Activated CD4-positive, alpha-beta memory T cell treated with anti-CD3 and anti-CD28 coated beads for 36 hours (primary cell): ENCODE results near the gene PC. TPM values are rescaled to one million over a fixed set of nuclear protein-coding genes. Genes with fewer than 3 reads are reported as not detected.
A peak's percentile ranks its signal among the peaks of the same experiment; 100 is the strongest.

Experiments
- CTCF ChIA-PET: fragments of 350-600 bp; sonication (Branson Sonifier 250); formaldehyde crosslinking; loops from one replicate; lab custom pipeline; 2021; ENCODE audit warnings: antibody characterized with exemption, inconsistent platforms; lab: Charles Lee
- POLR2A ChIA-PET: fragments of 350-600 bp; sonication (Branson Sonifier 250); formaldehyde crosslinking; loops from one replicate; lab custom pipeline; 2021; ENCODE audit warnings: antibody characterized with exemption; lab: Charles Lee
- DNase-seq: peaks from one replicate; pipeline ENCODE4 v3.0.0-alpha.2; 2020
- H3K27ac Mint-ChIP-seq: one replicate; pipeline ENCODE4 v1.8.0; 2021; ENCODE audit warnings: mixed read lengths
- H3K27me3 Mint-ChIP-seq: one replicate; pipeline ENCODE4 v1.8.0; 2021; ENCODE audit warnings: mixed read lengths
- H3K36me3 Mint-ChIP-seq: one replicate; pipeline ENCODE4 v1.8.0; 2021; ENCODE audit warnings: mixed read lengths
- H3K4me1 Mint-ChIP-seq: one replicate; pipeline ENCODE4 v1.8.0; 2021; ENCODE audit warnings: low read depth, mixed read lengths
- H3K4me3 Mint-ChIP-seq: one replicate; pipeline ENCODE4 v1.8.0; 2021; ENCODE audit warnings: mild to moderate bottlenecking, mixed read lengths
- H3K9me3 Mint-ChIP-seq: one replicate; pipeline ENCODE4 v1.8.0; 2021; ENCODE audit warnings: mixed read lengths
- intact Hi-C: fragments of 100-400 bp; cut with micrococcal nuclease; formaldehyde crosslinking; loops from one replicate; pipeline ENCODE4 v1.15.1; 2023
- total RNA-seq, 2 experiments: library from RNA; stranded (reverse); gene quantifications; one replicate each; pipeline ENCODE4 v1.2.3, GENCODE V29; 2021

Gene PC
- total RNA-seq, 2 experiments from 2014 or later, result 13.1 to 15.3 TPM

GRCh38 chr11:66844496-66845142, 113.6 kb downstream of the PC start:
- peaks cover 30% of the 10 kb centered on the region for H3K36me3 Mint-ChIP-seq
- intact Hi-C loops, result loop anchor here (5.0 kb wide), 2 partner anchors 227 to 297 kb away; partner anchors contain the start of genes ACTN3, RBM14 and ZDHHC24
- no peaks in the 10 kb centered on the region for H3K27me3 Mint-ChIP-seq
- peak overlapping the region; percentile 92 for H3K4me3 Mint-ChIP-seq
- ChIA-PET CTCF (interaction anchor here (0.6 to 2.1 kb wide), 5 partner anchors 7 to 131 kb away, joined by 3 to 11 read pairs (median 5); no protein-coding TSS in a partner anchor), POLR2A (interaction anchor here (1.1 to 4.4 kb wide), 2 partner anchors 10 to 531 kb away, joined by 3 to 59 read pairs; no protein-coding TSS in a partner anchor)
- H3K27ac Mint-ChIP-seq, result peak overlapping the region; percentile 93
- no peak for DNase-seq
- peaks cover 42% of the 10 kb centered on the region for H3K4me1 Mint-ChIP-seq
- no peaks in the 10 kb centered on the region for H3K9me3 Mint-ChIP-seq

- ChIA-PET POLR2A (interaction anchor here (0.6 to 4.4 kb wide), 13 partner anchors 8 to 530 kb away, joined by 3 to 59 read pairs (median 3); partner anchors contain the start of genes PC, RBM14 and RBM4), CTCF (interaction anchor here (0.8 to 2.1 kb wide), 6 partner anchors 8 to 165 kb away, joined by 3 to 11 read pairs (median 5); no protein-coding TSS in a partner anchor)
- intact Hi-C loops, result loop anchor here (1.0 to 5.0 kb wide), 6 partner anchors 12 to 499 kb away; partner anchors contain the start of genes ACTN3, BRMS1, PC and RBM14
- no peaks in the 10 kb centered on the region for H3K9me3 Mint-ChIP-seq
- peaks cover 49% of the 10 kb centered on the region for H3K4me1 Mint-ChIP-seq
- no peak for DNase-seq
- peak overlapping the region; percentile 92 for H3K4me3 Mint-ChIP-seq
- H3K36me3 Mint-ChIP-seq, result peaks cover 32% of the 10 kb centered on the region
- H3K27ac Mint-ChIP-seq, result peak overlapping the region; percentile 93
- H3K27me3 Mint-ChIP-seq, result no peaks in the 10 kb centered on the region
Observed at GRCh38 chr11:66843776-66844495, 114.2 kb downstream of the PC start.

GRCh38 chr11:66842896-66843775, 115.0 kb downstream of the PC start, which contains the start of gene RCE1:
Gene RCE1 (plus strand): TSS chr11:66843441. CDS start chr11:66843456, 15 bp downstream.
- H3K36me3 Mint-ChIP-seq, result peaks cover 33% of the 10 kb centered on the region
- H3K4me1 Mint-ChIP-seq, result peaks cover 49% of the 10 kb centered on the region
- DNase-seq, result peak; percentile 94
- H3K27ac Mint-ChIP-seq, result peak within 1 kb of the TSS; percentile 93
- CTCF ChIA-PET, result interaction anchor here (0.6 to 2.1 kb wide), 13 partner anchors 9 to 179 kb away, joined by 3 to 11 read pairs (median 4); partner anchors contain the start of gene SYT12
- peak within 1 kb of the TSS; percentile 97 for H3K4me3 Mint-ChIP-seq
- H3K27me3 Mint-ChIP-seq, result no peaks in the 10 kb centered on the region
- intact Hi-C loops, result loop anchor here (1.0 to 5.0 kb wide), 6 partner anchors 13 to 498 kb away; partner anchors contain the start of genes ACTN3, BRMS1, PC and RBM14
- POLR2A ChIA-PET, result interaction anchor here (0.6 to 4.4 kb wide), 17 partner anchors 9 to 476 kb away, joined by 3 to 59 read pairs (median 3); partner anchors contain the start of genes PC, RBM14, RBM4 and RBM4B
- H3K9me3 Mint-ChIP-seq, result no peaks in the 10 kb centered on the region

GRCh38 chr11:66842501-66842895, 115.7 kb downstream of the PC start:
- H3K4me1 Mint-ChIP-seq, result peaks cover 49% of the 10 kb centered on the region
- intact Hi-C loops, result loop anchor here (2.0 to 5.0 kb wide), 3 partner anchors 116 to 295 kb away; partner anchors contain the start of genes ACTN3, PC, RBM14 and ZDHHC24
- peak overlapping the region; percentile 93 for H3K27ac Mint-ChIP-seq
- CTCF ChIA-PET, result interaction anchor here (0.6 to 2.1 kb wide), 13 partner anchors 8 to 479 kb away, joined by 3 to 11 read pairs (median 4); partner anchors contain the start of gene SYT12
- H3K4me3 Mint-ChIP-seq, result peak overlapping the region; percentile 97
- POLR2A ChIA-PET, result interaction anchor here (0.6 to 4.4 kb wide), 12 partner anchors 8 to 477 kb away, joined by 3 to 59 read pairs (median 4); partner anchors contain the start of genes RBM14, RBM4 and RBM4B
- no peak for DNase-seq
- H3K36me3 Mint-ChIP-seq, result peaks cover 32% of the 10 kb centered on the region
- no peaks in the 10 kb centered on the region for H3K27me3 Mint-ChIP-seq
- H3K9me3 Mint-ChIP-seq, result no peaks in the 10 kb centered on the region

GRCh38 chr11:66841861-66842260, 116.3 kb downstream of the PC start:
- intact Hi-C loops, result loop anchor here (2.0 to 5.0 kb wide), 3 partner anchors 117 to 295 kb away; partner anchors contain the start of genes ACTN3, PC, RBM14 and ZDHHC24
- Mint-ChIP-seq H3K27me3 (no peaks in the 10 kb centered on the region), H3K9me3 (no peaks in the 10 kb centered on the region), H3K27ac (peak overlapping the region; percentile 93), H3K36me3 (peaks cover 32% of the 10 kb centered on the region), H3K4me1 (peaks cover 49% of the 10 kb centered on the region), H3K4me3 (peak overlapping the region; percentile 97)
- DNase-seq, result no peak
- ChIA-PET CTCF (interaction anchor here (0.7 to 1.8 kb wide), 11 partner anchors 7 to 478 kb away, joined by 3 to 7 read pairs (median 3); partner anchors contain the start of gene SYT12), POLR2A (interaction anchor here (0.8 to 4.4 kb wide), 6 partner anchors 10 to 362 kb away, joined by 3 to 59 read pairs (median 6); partner anchors contain the start of genes DPP3 and RBM4B)

GRCh38 chr11:66840317-66841091, 117.7 kb downstream of the PC start:
- Mint-ChIP-seq H3K27ac (peak overlapping the region; percentile 69), H3K27me3 (no peaks in the 10 kb centered on the region), H3K36me3 (peaks cover 30% of the 10 kb centered on the region), H3K9me3 (no peaks in the 10 kb centered on the region), H3K4me1 (peaks cover 51% of the 10 kb centered on the region), H3K4me3 (peak overlapping the region; percentile 28)
- intact Hi-C loops, result loop anchor here (5.0 kb wide), 2 partner anchors 223 to 293 kb away; partner anchors contain the start of genes ACTN3, RBM14 and ZDHHC24
- ChIA-PET POLR2A (interaction anchor here (4.4 kb wide), 1 partner anchor 14 kb away, joined by 59 read pairs; no protein-coding TSS in a partner anchor), CTCF (interaction anchor here (0.9 kb wide), 1 partner anchor 146 kb away, joined by 3 read pairs; no protein-coding TSS in a partner anchor)
- DNase-seq, result no peak

GRCh38 chr11:66835768-66836405, 122.3 kb downstream of the PC start:
- CTCF ChIA-PET, result interaction anchor here (0.9 to 3.4 kb wide), 2 partner anchors 141 to 143 kb away, joined by 3 to 30 read pairs; no protein-coding TSS in a partner anchor
- peaks cover 11% of the 10 kb centered on the region for H3K36me3 Mint-ChIP-seq
- H3K4me1 Mint-ChIP-seq, result peaks cover 22% of the 10 kb centered on the region
- POLR2A ChIA-PET, result no interaction called here
- intact Hi-C loops, result no loop called here
- no peaks in the 10 kb centered on the region for H3K9me3 Mint-ChIP-seq
- DNase-seq, result no peak
- H3K27me3 Mint-ChIP-seq, result no peaks in the 10 kb centered on the region
- H3K27ac Mint-ChIP-seq, result no peak overlapping the region
- H3K4me3 Mint-ChIP-seq, result no peak overlapping the region

GRCh38 chr11:66834943-66835342, 123.2 kb downstream of the PC start:
- no peak for DNase-seq
- no peaks in the 10 kb centered on the region for H3K9me3 Mint-ChIP-seq
- no peaks in the 10 kb centered on the region for H3K27me3 Mint-ChIP-seq
- peaks cover 12% of the 10 kb centered on the region for H3K4me1 Mint-ChIP-seq
- peaks cover 3% of the 10 kb centered on the region for H3K36me3 Mint-ChIP-seq
- ChIA-PET POLR2A (no interaction called here), CTCF (interaction anchor here (0.5 to 3.4 kb wide), 21 partner anchors 7 to 360 kb away, joined by 3 to 57 read pairs (median 3); partner anchors contain the start of gene RBM4B)
- no peak overlapping the region for H3K4me3 Mint-ChIP-seq
- intact Hi-C loops, result loop anchor here (1.0 kb wide), 2 partner anchors 48 to 141 kb away; no protein-coding TSS in a partner anchor
- no peak overlapping the region for H3K27ac Mint-ChIP-seq

GRCh38 chr11:66834539-66834845, 123.7 kb downstream of the PC start:
- Mint-ChIP-seq H3K27ac (no peak overlapping the region), H3K9me3 (no peaks in the 10 kb centered on the region), H3K4me1 (peaks cover 8% of the 10 kb centered on the region), H3K36me3 (peaks cover 3% of the 10 kb centered on the region), H3K27me3 (no peaks in the 10 kb centered on the region), H3K4me3 (no peak overlapping the region)
- CTCF ChIA-PET, result interaction anchor here (0.5 to 3.4 kb wide), 22 partner anchors 8 to 361 kb away, joined by 3 to 57 read pairs (median 4); partner anchors contain the start of gene RBM4B
- intact Hi-C loops, result loop anchor here (1.0 kb wide), 2 partner anchors 49 to 140 kb away; no protein-coding TSS in a partner anchor
- no peak for DNase-seq
- POLR2A ChIA-PET, result interaction anchor here (1.0 kb wide), 1 partner anchor 8 kb away, joined by 3 read pairs; no protein-coding TSS in a partner anchor
